Measurements from ENCODE around the gene KRTAP12-2.

DNA sequence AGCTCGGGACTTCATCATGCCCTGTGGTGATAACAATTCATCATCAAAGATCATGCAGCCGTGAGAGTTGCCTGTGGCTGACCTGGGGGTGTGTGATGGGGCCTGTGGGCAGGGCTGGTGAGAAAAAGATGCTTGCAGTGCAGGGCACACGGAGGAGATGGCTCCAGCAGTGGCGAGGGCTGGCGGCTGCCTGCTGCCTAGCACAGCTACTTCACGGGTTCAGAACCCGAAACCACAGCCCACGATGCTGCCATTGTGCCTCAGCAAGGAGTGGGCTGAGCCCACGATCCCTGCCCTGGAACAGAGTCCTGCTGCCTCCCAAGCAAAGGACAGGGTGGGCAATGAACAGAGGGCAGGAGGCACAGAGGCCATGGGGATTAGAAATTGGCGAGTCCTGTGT, 40.5 kb downstream of the KRTAP12-2 start:
- no peak for TF ChIP-seq CTCF (IDR thresholded peaks at IDR 0.05; ENCODE audit: extremely low read depth in 1 of 2, insufficient read depth in 1 of 2, low read depth in 1 of 2, low read length in 2 of 2)
- TF ChIP-seq FOS (IDR thresholded peaks at IDR 0.05; ENCODE audit: borderline replicate concordance, insufficient read depth, low read length), result no peak
- TF ChIP-seq POLR2AphosphoS5 (IDR thresholded peaks at IDR 0.05; ENCODE audit: insufficient read depth, low read depth, low read length), result no peak
- TF ChIP-seq EZH2 (IDR thresholded peaks at IDR 0.05; ENCODE audit: borderline replicate concordance, low read depth, low read length, severe bottlenecking), result no peak
- TF ChIP-seq POLR2A (IDR thresholded peaks at IDR 0.05; ENCODE audit: low read depth, low read length), result no peak
- no peak for TF ChIP-seq MYC (IDR thresholded peaks at IDR 0.05; ENCODE audit: low read depth, low read length)
- TF ChIP-seq JUN (IDR thresholded peaks at IDR 0.05; ENCODE audit: borderline replicate concordance, insufficient read depth, insufficient read length, low read depth), result no peak

Data from endothelial cell of umbilical vein (primary cell).